IMR-90 (cell line): ENCODE data around the gene CTRL. TPM values are rescaled to one million over a fixed set of nuclear protein-coding genes. Genes with fewer than 3 reads are reported as not detected.

Experiments
- ATAC-seq: fragments of 200-7000 bp; cut with Tn5 transposase; 2 replicates; pipeline ENCODE4 v1.9.1; 2020; ENCODE audit warnings: low read depth, mild to moderate bottlenecking, moderate library complexity
- BruUV-seq: library from RNA; stranded (reverse); fragments of 400-500 nt; replicated peaks from 2 replicates; lab custom pipeline; 2021; lab: Mats Ljungman, UMichigan
- CTCF ChIA-PET: fragments of 300-600 bp; formaldehyde crosslinking; extraction: SDS; loops from one replicate; lab custom pipeline; 2021; ENCODE audit warnings: antibody characterized with exemption; lab: Yijun Ruan, JAX
- POLR2A ChIA-PET: fragments of 300-600 bp; sonication (Branson Sonifier 250); formaldehyde crosslinking; loops from one replicate; lab custom pipeline; 2022; ENCODE audit warnings: antibody characterized with exemption; ENCODE audit not compliant: unreplicated experiment; lab: Charles Lee
- DNase-seq: peaks from one replicate; pipeline ENCODE4 v3.0.0; 2013
- H2AFZ ChIP-seq: replicated peaks from 2 replicates; pipeline ENCODE3; 2013; ENCODE audit warnings: low read length, mild to moderate bottlenecking; ENCODE audit not compliant: poor library complexity
- H2AK5ac ChIP-seq: 2 replicates; pipeline ENCODE4 v1.6.1; 2013; ENCODE audit warnings: low read depth, low read length, inconsistent platforms
- H2AK9ac ChIP-seq: replicated peaks from 2 replicates; pipeline ENCODE3; 2013; ENCODE audit warnings: mild to moderate bottlenecking, low read depth, low read length, moderate library complexity; ENCODE audit not compliant: poor library complexity
- H2BK120ac ChIP-seq: 2 replicates; pipeline ENCODE4 v1.6.1; 2013; ENCODE audit warnings: low read depth, low read length, inconsistent platforms
- H2BK15ac ChIP-seq: 3 replicates; pipeline ENCODE4 v1.6.1; 2013; ENCODE audit warnings: low read depth, low read length, inconsistent platforms
- H2BK20ac ChIP-seq: 2 replicates; pipeline ENCODE4 v1.6.1; 2013; ENCODE audit warnings: low read depth, mild to moderate bottlenecking, inconsistent platforms, low read length, moderate library complexity
- H2BK5ac ChIP-seq: 2 replicates; pipeline ENCODE4 v1.6.1; 2013; ENCODE audit warnings: mild to moderate bottlenecking, low read depth, low read length, inconsistent platforms; ENCODE audit not compliant: poor library complexity, severe bottlenecking
- H3K14ac ChIP-seq: replicated peaks from 2 replicates; pipeline ENCODE4 v1.6.1; 2013; ENCODE audit warnings: low read depth, low read length, inconsistent platforms
- H3K18ac ChIP-seq: 2 replicates; pipeline ENCODE4 v1.6.1; 2013; ENCODE audit warnings: low read depth, low read length, control low read depth
- H3K23ac ChIP-seq: 2 replicates; pipeline ENCODE4 v1.6.1; 2013; ENCODE audit warnings: low read depth, low read length, inconsistent platforms
- H3K27ac ChIP-seq: 2 replicates; pipeline ENCODE4 v1.5.1; 2013; ENCODE audit warnings: mild to moderate bottlenecking, control low read depth, low read length; ENCODE audit not compliant: insufficient read depth
- H3K27me3 ChIP-seq: 2 replicates; pipeline ENCODE4 v1.6.1; 2013; ENCODE audit warnings: low read length; ENCODE audit not compliant: control insufficient read depth, insufficient read depth
- H3K36me3 ChIP-seq: 2 replicates; pipeline ENCODE4 v1.6.1; 2013; ENCODE audit warnings: low read length, mixed read lengths; ENCODE audit not compliant: control insufficient read depth, insufficient read depth
- H3K4ac ChIP-seq: 2 replicates; pipeline ENCODE4 v1.6.1; 2013; ENCODE audit warnings: low read depth, low read length, inconsistent platforms
- H3K4me1 ChIP-seq: 2 replicates; pipeline ENCODE4 v1.6.1; 2013; ENCODE audit warnings: low read length, mixed read lengths; ENCODE audit not compliant: control insufficient read depth, insufficient read depth
- H3K4me2 ChIP-seq: 2 replicates; pipeline ENCODE4 v1.6.1; 2013; ENCODE audit warnings: low read depth, mild to moderate bottlenecking, control low read depth, low read length, moderate library complexity
- H3K4me3 ChIP-seq: 2 replicates; pipeline ENCODE4 v1.5.1; 2013; ENCODE audit warnings: low read depth, mild to moderate bottlenecking, control low read depth, low read length, moderate library complexity; ENCODE audit not compliant: insufficient read depth
- H3K56ac ChIP-seq: 2 replicates; pipeline ENCODE4 v1.6.1; 2013; ENCODE audit warnings: low read length, inconsistent platforms; ENCODE audit not compliant: insufficient read depth; ENCODE audit errors: extremely low read depth
- H3K79me1 ChIP-seq, 2 experiments: 2 replicates each; pipeline ENCODE4 v1.6.1; 2013; ENCODE audit warnings: low read length in 2 of 2, inconsistent platforms in 1 of 2, low read depth in 1 of 2
- H3K9ac ChIP-seq: 2 replicates; pipeline ENCODE4 v1.6.1; 2013; ENCODE audit warnings: low read depth, low read length, control low read depth
- H3K9me1 ChIP-seq: 2 replicates; pipeline ENCODE4 v1.6.1; 2013; ENCODE audit warnings: low read length, inconsistent platforms; ENCODE audit not compliant: insufficient read depth
- H3K9me3 ChIP-seq: 2 replicates; pipeline ENCODE4 v1.6.1; 2013; ENCODE audit warnings: low read length; ENCODE audit not compliant: control insufficient read depth, insufficient read depth
- H4K20me1 ChIP-seq: 2 replicates; pipeline ENCODE4 v1.6.1; 2013; ENCODE audit warnings: low read length, inconsistent platforms; ENCODE audit not compliant: insufficient read depth
- H4K5ac ChIP-seq: 2 replicates; pipeline ENCODE4 v1.6.1; 2013; ENCODE audit warnings: mild to moderate bottlenecking, low read depth, low read length, control low read depth
- H4K8ac ChIP-seq, 2 experiments: 2 replicates each; pipeline ENCODE4 v1.6.1; 2013; ENCODE audit warnings: low read depth in 2 of 2, low read length in 2 of 2, control low read depth in 1 of 2, inconsistent platforms in 1 of 2
- H4K91ac ChIP-seq: 2 replicates; pipeline ENCODE4 v1.6.1; 2013; ENCODE audit warnings: low read depth, low read length, inconsistent platforms; ENCODE audit not compliant: insufficient read depth
- BHLHE40 ChIP-seq: fragments of 150-350 bp; IDR thresholded peaks from 2 replicates; pipeline ENCODE4 v1.6.1; 2016; ENCODE audit warnings: mild to moderate bottlenecking, low read depth, low read length
- CEBPB ChIP-seq: IDR thresholded peaks from 2 replicates; pipeline ENCODE4 v1.6.1; 2012; ENCODE audit warnings: low read depth, low read length, improper control_type of control experiment
- CHD1 ChIP-seq: IDR thresholded peaks from 2 replicates; pipeline ENCODE4 v1.6.1; 2012; ENCODE audit warnings: low read depth, low read length, improper control_type of control experiment
- ELK1 ChIP-seq: fragments of 150-350 bp; IDR thresholded peaks from 2 replicates; pipeline ENCODE4 v1.6.1; 2016; ENCODE audit warnings: low read depth, mild to moderate bottlenecking, low read length, moderate library complexity, borderline replicate concordance
- FOS ChIP-seq: fragments of 150-350 bp; IDR thresholded peaks from 2 replicates; pipeline ENCODE4 v1.6.1; 2016; ENCODE audit warnings: low read depth, low read length
- MAFK ChIP-seq: IDR thresholded peaks from 2 replicates; pipeline ENCODE4 v1.6.1; 2012; ENCODE audit warnings: low read depth, low read length, improper control_type of control experiment
- MAZ ChIP-seq: IDR thresholded peaks from 2 replicates; pipeline ENCODE4 v1.6.1; 2012; ENCODE audit warnings: low read depth, mild to moderate bottlenecking, low read length, improper control_type of control experiment, moderate library complexity, borderline replicate concordance
- MXI1 ChIP-seq: IDR thresholded peaks from 2 replicates; pipeline ENCODE4 v1.6.1; 2012; ENCODE audit warnings: low read depth, mild to moderate bottlenecking, low read length, moderate library complexity, borderline replicate concordance
- NFE2L2 ChIP-seq: fragments of 150-350 bp; IDR thresholded peaks from 2 replicates; pipeline ENCODE4 v1.6.1; 2016; ENCODE audit warnings: low read depth, mild to moderate bottlenecking, low read length
- POLR2A ChIP-seq: IDR thresholded peaks from 2 replicates; pipeline ENCODE4 v1.6.1; 2012; ENCODE audit warnings: mild to moderate bottlenecking, low read depth, low read length
- RAD21 ChIP-seq: IDR thresholded peaks from 2 replicates; pipeline ENCODE4 v1.6.1; 2012; ENCODE audit warnings: low read length, improper control_type of control experiment
- RCOR1 ChIP-seq: IDR thresholded peaks from 2 replicates; pipeline ENCODE4 v1.6.1; 2012; ENCODE audit warnings: mild to moderate bottlenecking, low read length, improper control_type of control experiment; ENCODE audit not compliant: insufficient replicate concordance
- RFX5 ChIP-seq: IDR thresholded peaks from 2 replicates; pipeline ENCODE4 v1.8.0; 2012; ENCODE audit warnings: low read depth, mild to moderate bottlenecking, low read length, moderate library complexity
- SMC3 ChIP-seq: fragments of 150-350 bp; IDR thresholded peaks from 2 replicates; pipeline ENCODE4 v1.6.1; 2016; ENCODE audit warnings: low read depth, mild to moderate bottlenecking, antibody characterized with exemption, low read length, moderate library complexity
- WGBS, 2 experiments: methylation state at CpG; one replicate each; pipeline versions ENCODE4 v1.1.5 to v1.1.7; 2013; ENCODE audit warnings: missing lambda C conversion rate in 2 of 2; ENCODE audit not compliant: insufficient read length in 1 of 2; ENCODE audit errors: extremely low coverage in 2 of 2; 5-methylcytosine and 5-hydroxymethylcytosine counted together
- dilution Hi-C: fragments of 300-500 bp; cut with HindIII; formaldehyde crosslinking; loops from one replicate; pipeline ENCODE4 v1.14.3; 2018; ENCODE audit warnings: low sequenced_read_pairs; ENCODE audit not compliant: unreplicated experiment
- in situ Hi-C: fragments of 300-500 bp; cut with MboI; formaldehyde crosslinking; loops from 3 replicates; pipeline ENCODE4 v1.14.3; 2019; ENCODE audit warnings: low sequenced_read_pairs, inconsistent platforms, mixed read lengths
- intact Hi-C: fragments of 100-400 bp; cut with micrococcal nuclease; formaldehyde crosslinking; loops from 2 replicates; pipeline ENCODE4 v1.10.0; 2022
- polyA plus RNA-seq, 3 experiments: library from polyadenylated mRNA; depleted of rRNA; stranded (reverse); fragments of >200 nt; gene quantifications; 2 replicates each; pipeline ENCODE4 v1.2.3, GENCODE V29; 2012; ENCODE audit warnings: low replicate concordance in 1 of 3
- total RNA-seq: library from RNA; depleted of rRNA; stranded (reverse); fragments of >200 nt; gene quantifications from 2 replicates; pipeline ENCODE4 v1.2.3, GENCODE V29; 2012
- TF ChIP-seq, protein P1 (sequence below): fragments of 150-350 bp; IDR thresholded peaks from 2 replicates; pipeline ENCODE4 v1.6.1; 2017; ENCODE audit warnings: mild to moderate bottlenecking, antibody characterized with exemption, low read length, low read depth

CTRL gene
- total and polyA plus RNA-seq, 2 of the 4 experiments (the other 2 are of a cell fraction), result 0.18 to 1.1 TPM

GRCh38 chr16:67942510-67943255 is 11.0 kb upstream of the CTRL start:
- ChIA-PET POLR2A (no interaction called here), CTCF (interaction anchor here (0.5 to 0.8 kb wide), 3 partner anchors 52 to 112 kb away, joined by 3 read pairs; no protein-coding TSS in a partner anchor)
- no peak; the same call in 1 of the 2 replicates for ATAC-seq
- no peak overlapping the region for H2AFZ ChIP-seq
- peaks cover 79% of the 10 kb centered on the region for H3K36me3 ChIP-seq
- in situ Hi-C loops, result loop anchor here (25.0 kb wide), 1 partner anchor 405 kb away; the partner anchor contains the start of gene RIPOR1
- H3K4me3 ChIP-seq, result no peak overlapping the region
- no peaks in the 10 kb centered on the region; the same call in 1 of the 2 replicates for H3K9me1 ChIP-seq
- H4K20me1 ChIP-seq, result peaks cover 55% of the 10 kb centered on the region
- intact Hi-C loops, result no loop called here
- peaks cover 14 to 76% of the 10 kb centered on the region in 2 experiments for H3K79me1 ChIP-seq
- H2BK20ac ChIP-seq, result no peak overlapping the region
- dilution Hi-C loops, result no loop called here
- no peak overlapping the region for H3K27ac ChIP-seq
- no peak overlapping the region for H2AK9ac ChIP-seq
- no peak overlapping the region for H3K4ac ChIP-seq
- H4K91ac ChIP-seq, result no peak overlapping the region
- no peak overlapping the region for H3K4me2 ChIP-seq
- H3K4me1 ChIP-seq, result no peaks in the 10 kb centered on the region
- no TSS peak for BruUV-seq
- no peaks in the 10 kb centered on the region for H3K27me3 ChIP-seq
- H3K56ac ChIP-seq, result no peak overlapping the region
- no peak overlapping the region for H4K8ac ChIP-seq
- no peak overlapping the region for H3K23ac ChIP-seq
- WGBS, 2 experiments, result 97% methylated on average over 11 of the region's 27 CpGs; no CpG with 5 or more reads in 1 of the 2 experiments
- H2BK15ac ChIP-seq, result no peak overlapping the region
- no peak overlapping the region for H2BK120ac ChIP-seq
- DNase-seq, result no peak
- H2AK5ac ChIP-seq, result no peak overlapping the region
- no peak overlapping the region for H2BK5ac ChIP-seq
- H4K5ac ChIP-seq, result no peak overlapping the region
- no peak overlapping the region for H3K14ac ChIP-seq
- H3K18ac ChIP-seq, result no peak overlapping the region
- no peak overlapping the region for H3K9ac ChIP-seq
- no peaks in the 10 kb centered on the region for H3K9me3 ChIP-seq
- TF ChIP-seq RAD21, result no peak
- TF ChIP-seq CEBPB, result no peak
- TF ChIP-seq FOS, result no peak
- no peak for TF ChIP-seq MXI1
- no peak for TF ChIP-seq MAFK
- no peak for TF ChIP-seq MAZ
- no peak for TF ChIP-seq POLR2A
- TF ChIP-seq RCOR1, result no peak
- no peak for TF ChIP-seq BHLHE40
- TF ChIP-seq, protein P1, sequence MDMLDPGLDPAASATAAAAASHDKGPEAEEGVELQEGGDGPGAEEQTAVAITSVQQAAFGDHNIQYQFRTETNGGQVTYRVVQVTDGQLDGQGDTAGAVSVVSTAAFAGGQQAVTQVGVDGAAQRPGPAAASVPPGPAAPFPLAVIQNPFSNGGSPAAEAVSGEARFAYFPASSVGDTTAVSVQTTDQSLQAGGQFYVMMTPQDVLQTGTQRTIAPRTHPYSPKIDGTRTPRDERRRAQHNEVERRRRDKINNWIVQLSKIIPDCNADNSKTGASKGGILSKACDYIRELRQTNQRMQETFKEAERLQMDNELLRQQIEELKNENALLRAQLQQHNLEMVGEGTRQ, result no peak
- no peak for TF ChIP-seq CHD1
- no peak for TF ChIP-seq ELK1
- no peak for TF ChIP-seq RFX5
- no peak for TF ChIP-seq SMC3
- TF ChIP-seq NFE2L2, result no peak
